Hematopoietic multipotent progenitor cell treated with erythropoietin and hydrocortisone succinate and interleukin-3 and kit ligand, for 6 days (in vitro differentiated cells): ENCODE results near the gene TBC1D16.
"Not testable (repeated sequence)": the region's sequence is repeated elsewhere in the genome, so short reads cannot be mapped to it uniquely, and the experiment has no call there.

ENCODE experiments used
- DNase-seq: peaks from one replicate; pipeline ENCODE4 v3.0.0-alpha.2; 2015

TBC1D16 gene

DNA sequence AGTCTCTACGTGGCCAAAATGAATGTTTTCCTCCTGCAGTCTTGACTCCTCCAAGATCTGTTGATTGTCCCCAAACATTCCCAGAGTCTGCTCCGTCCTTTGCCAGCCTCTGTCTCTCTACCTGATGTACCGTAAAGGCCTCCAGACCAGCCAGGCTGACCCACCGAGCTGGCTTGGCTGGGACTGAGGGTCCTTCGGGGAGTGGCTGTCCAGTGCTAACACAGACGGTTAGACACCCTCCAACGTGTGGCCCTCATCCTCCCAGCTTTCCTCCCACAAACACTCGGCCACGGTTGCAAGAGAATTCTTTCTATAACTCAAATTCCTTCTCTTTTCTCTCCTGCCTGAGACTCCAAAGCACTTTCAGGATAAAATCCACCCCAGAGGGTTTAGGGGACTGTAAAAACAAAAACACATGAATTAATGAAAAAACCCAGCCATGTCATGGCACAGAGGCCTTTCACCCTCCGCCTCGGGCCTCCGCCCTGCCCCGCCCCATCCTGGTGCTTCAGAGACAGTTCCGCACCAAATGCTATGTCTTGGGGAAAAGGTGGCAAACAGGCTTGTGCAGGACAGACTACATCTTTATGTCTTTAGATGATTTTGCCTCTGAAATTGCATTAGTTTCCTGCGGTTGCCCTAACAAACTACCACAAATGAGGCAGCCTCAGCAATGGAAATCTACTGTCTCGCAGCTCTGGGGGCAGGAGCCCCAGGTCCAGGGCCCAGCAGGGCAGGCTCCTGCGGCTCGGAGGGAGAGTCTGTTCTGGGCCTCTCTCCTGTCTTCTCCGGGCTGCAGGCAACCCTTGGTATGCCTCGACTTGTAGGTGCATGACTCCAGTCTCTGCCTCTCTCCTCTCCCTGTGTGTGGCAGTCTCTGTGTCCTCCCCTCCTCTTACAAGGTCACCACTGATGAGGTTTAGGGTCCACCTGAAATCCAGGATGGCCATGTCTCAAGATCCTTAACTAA is 124.0 kb downstream of the TBC1D16 start:
- no peak for DNase-seq

DNA sequence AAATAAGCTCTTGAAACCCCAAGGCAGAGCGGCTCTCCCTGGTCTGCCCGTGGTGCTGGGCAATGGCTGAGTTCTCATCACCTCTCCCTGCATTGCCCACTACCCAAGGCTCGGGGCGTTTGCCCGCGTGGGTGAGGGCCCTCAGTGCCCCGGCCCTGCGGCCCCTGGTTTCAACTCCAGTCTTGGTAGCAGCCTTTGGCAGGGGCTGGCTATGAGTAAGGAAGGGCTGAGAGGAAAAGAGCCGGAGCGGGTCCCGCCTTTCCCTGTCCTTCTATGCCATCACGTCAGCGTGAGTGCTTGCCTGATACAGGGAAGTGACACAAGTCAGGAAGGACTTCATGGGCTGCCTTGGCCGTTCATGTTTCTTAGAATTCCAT is 124.7 kb downstream of the TBC1D16 start:
- no peak for DNase-seq

GRCh38 chr17:79909121-79909520 is 126.6 kb downstream of the TBC1D16 start:
- no peak for DNase-seq

DNA sequence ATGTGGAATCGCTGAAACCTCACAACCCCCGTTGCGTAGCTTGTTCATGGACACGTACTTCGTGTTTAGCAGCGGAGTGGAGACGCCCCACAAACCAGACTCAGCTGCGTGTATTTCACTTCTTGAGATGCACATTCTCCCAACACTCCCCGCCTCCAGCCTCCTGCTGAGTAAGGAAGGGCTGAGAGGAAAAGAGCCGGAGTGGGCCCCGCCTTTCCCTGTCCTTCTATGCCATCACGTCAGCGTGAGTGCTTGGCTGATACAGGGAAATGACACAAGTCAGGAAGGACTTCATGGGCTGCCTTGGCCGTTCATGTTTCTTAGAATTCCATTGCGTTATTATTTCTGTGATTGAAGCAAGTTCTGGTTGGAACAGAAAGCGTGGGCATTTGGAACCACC is 127.8 kb downstream of the TBC1D16 start:
- no peak for DNase-seq

- DNase-seq = no peak
Measured at GRCh38 chr17:79907217-79907715, 128.4 kb downstream of the TBC1D16 start.

- DNase-seq = peak; percentile 69
Measured at GRCh38 chr17:79905832-79906231, 129.8 kb downstream of the TBC1D16 start.

DNA sequence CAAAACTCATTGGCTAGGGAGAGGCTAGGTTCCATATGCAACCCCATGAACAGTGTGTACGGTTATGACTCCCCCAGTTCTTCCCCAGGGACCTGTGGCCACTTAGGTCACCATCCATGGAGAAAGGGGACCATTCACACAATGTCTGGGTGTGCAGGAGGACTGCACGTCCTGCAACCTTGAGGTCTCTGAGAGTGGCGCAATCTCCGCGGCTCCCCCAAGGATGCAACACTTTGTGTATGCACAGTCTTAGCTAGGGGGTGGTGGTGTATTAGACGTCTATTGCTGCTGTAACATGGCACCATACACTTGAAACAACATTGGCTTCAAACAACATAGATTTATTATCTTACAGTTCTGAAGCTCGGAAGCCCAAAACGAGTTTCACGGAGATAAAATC is 130.8 kb downstream of the TBC1D16 start:
- DNase-seq = no peak

DNA sequence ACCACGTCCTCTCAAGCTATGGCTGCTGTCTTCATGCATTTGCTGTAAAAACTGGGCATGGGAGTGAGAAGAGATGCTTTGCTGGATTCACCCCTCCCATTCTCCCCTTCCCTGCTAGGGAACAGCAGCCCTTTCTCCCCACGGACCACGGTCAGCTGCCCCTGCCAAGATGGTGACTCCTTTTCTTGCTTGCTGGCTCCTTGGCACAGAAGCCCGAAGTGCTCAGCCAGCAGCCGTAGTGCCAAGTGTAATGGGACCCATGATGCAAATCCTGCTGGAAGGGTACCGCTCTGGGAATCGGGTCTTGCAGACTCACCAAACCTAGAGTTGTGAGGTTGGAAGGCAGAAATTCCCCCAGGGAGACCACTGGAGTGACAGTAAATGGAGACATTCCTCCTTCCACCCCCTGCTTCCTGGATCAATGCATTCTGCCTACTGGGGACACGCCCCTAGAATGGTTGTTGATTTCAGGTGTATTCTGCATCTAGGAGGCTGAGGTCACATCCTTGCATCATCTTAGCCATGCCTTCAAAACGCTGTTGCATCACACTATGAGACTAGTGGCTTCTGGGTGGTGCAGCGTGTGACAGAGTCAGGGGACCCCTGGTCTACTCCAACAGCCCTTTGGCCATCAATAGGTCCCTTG is 133.4 kb downstream of the TBC1D16 start:
- DNase-seq = no peak

DNA sequence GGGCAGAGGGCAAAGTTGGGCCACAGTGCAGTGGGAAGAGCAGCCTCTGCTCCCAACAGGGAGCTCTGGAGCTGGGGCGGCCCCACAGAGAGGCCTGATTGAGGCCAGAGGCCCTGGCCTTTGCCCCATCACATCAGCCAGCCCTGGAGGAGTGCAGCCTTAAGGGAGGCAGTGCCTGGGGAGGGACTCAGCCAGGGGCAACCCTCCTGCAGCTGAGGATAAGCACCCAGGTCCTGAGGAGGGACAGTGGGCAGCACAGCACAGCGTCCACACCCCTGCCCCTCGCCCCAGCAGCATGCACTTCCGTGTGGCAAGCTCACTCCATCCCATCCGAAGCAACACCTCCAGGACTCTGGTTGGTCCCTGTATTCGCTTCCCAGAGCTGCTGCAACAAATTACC is 134.5 kb downstream of the TBC1D16 start:
- DNase-seq = no peak

- no peak for DNase-seq
Measured at GRCh38 chr17:79899584-79899983, 136.1 kb downstream of the TBC1D16 start.

- no peak for DNase-seq
Measured at GRCh38 chr17:79897243-79898063, 138.2 kb downstream of the TBC1D16 start.

GRCh38 chr17:79893457-79893856 is 142.2 kb downstream of the TBC1D16 start:
- DNase-seq = not testable (repeated sequence)

- DNase-seq = no peak
Measured at GRCh38 chr17:79892457-79893241, 143.0 kb downstream of the TBC1D16 start.

- no peak for DNase-seq
Measured at GRCh38 chr17:79891113-79891730, 144.4 kb downstream of the TBC1D16 start.

GRCh38 chr17:79890706-79891105 is 145.0 kb downstream of the TBC1D16 start:
- DNase-seq = no peak

- no peak for DNase-seq
Measured at GRCh38 chr17:79888811-79889634, 146.6 kb downstream of the TBC1D16 start.

DNA sequence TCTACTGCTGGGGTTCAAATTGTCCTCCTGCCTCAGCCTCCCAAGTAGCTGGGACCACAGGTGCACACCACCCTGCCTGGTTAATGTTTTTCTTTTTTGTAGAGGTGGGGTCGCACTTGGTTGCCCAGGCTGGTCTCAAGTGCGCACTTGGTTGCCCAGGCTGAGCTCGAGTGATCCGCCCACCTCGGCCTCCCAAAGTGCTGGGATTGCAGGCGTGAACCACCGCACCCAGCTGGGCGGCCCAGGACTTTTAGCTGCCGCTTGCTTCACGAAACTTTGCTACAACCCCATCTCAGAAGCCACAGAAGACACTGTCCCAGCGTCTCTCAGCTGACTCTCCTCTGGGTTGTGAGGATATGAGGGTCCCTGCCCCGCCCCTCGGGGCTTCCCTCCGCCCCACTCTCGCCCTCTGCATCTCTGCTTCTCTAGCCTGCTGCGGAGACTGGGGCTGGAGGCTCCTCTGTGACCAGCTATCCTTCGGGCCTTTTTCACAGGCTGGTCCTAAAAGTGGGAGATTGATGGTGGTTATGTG is 147.6 kb downstream of the TBC1D16 start:
- no peak for DNase-seq

DNA sequence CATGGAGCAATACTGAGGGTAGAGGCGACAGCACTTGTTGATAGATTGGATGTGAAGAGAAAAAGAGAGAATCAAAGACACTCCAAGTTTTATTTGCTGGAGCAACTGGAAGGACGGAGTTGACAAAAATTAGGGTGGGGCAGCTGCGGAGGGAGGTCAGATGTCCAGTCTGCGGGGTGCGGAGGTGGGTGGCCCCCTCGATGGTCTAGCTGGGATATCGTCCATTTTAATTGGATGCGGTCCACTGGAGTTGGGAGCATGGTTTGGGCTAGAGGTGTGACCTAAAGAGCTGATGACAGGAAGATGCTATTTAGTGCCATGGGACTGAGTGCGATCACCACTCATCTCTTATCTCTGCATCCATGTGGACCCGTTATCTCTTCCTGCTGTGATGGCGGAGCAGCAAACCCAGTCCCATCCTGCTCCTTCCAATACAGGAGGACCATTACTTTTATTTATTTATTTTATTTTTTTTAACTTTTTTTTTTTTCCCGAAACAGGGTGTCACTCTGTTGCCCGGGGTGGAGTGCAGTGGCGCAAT is 148.2 kb downstream of the TBC1D16 start:
- DNase-seq = no peak

DNA sequence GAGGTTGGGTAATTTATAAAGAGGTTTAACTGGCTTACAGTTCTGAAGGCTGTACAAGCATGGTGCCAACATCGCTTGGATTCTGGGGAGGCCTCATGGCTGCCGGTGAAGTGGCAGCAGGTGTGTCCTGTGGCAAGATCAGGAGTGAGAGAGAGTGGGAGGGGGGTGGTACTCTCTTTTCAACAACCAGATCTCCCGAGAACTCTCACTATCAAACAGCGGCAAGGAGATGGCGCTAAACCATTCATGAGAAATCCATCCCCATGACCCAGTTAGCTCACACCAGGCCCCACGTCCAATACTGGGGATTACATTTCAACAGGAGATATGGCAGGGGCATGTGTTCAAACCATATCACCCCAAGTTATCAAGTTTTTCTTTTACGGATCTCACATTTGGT is 152.5 kb downstream of the TBC1D16 start:
- no peak for DNase-seq
